HT-29 (cell line): ENCODE results near the gene GFM1. TPM values are rescaled to one million over a fixed set of nuclear protein-coding genes. Genes with fewer than 3 reads are reported as not detected.
"Not testable (repeated sequence)": the region's sequence is repeated elsewhere in the genome, so short reads cannot be mapped to it uniquely, and the experiment has no call there.

Experiments
- DNase-seq: peaks from one replicate; pipeline ENCODE4 v3.0.0-alpha.2; 2015; ENCODE audit warnings: low spot score
- total RNA-seq: library from RNA; depleted of rRNA; stranded (reverse); fragments of >200 nt; shearing (Covaris generic); gene quantifications from 2 replicates; pipeline ENCODE4 v1.2.3, GENCODE V29; 2014

Gene GFM1
- total RNA-seq, 1 experiment from 2014 or later = 28.2 TPM

- DNase-seq = no peak
Measured at GRCh38 chr3:158678687-158679086, 34.4 kb downstream of the GFM1 start.

GRCh38 chr3:158679547-158680000 is 35.2 kb downstream of the GFM1 start:
- DNase-seq = no peak

- DNase-seq = no peak
Measured at GRCh38 chr3:158680861-158681260, 36.5 kb downstream of the GFM1 start.

- no peak for DNase-seq
Measured at GRCh38 chr3:158683230-158683962, 39.1 kb downstream of the GFM1 start.

GRCh38 chr3:158685159-158685558 is 40.8 kb downstream of the GFM1 start:
- no peak for DNase-seq

GRCh38 chr3:158693866-158694456 is 49.6 kb downstream of the GFM1 start:
- not testable (repeated sequence) for DNase-seq

GRCh38 chr3:158696618-158697017 is 52.3 kb downstream of the GFM1 start:
- no peak for DNase-seq

- no peak for DNase-seq
Measured at GRCh38 chr3:158700559-158700958, 56.2 kb downstream of the GFM1 start.

- no peak for DNase-seq
Measured at GRCh38 chr3:158701420-158702065, 57.2 kb downstream of the GFM1 start.

GRCh38 chr3:158702815-158703481 is 58.6 kb downstream of the GFM1 start:
- DNase-seq = no peak

GRCh38 chr3:158703566-158703965 is 59.2 kb downstream of the GFM1 start:
- DNase-seq = no peak

- DNase-seq = no peak
Measured at GRCh38 chr3:158709666-158710083, 65.3 kb downstream of the GFM1 start.

- no peak for DNase-seq
Measured at GRCh38 chr3:158710601-158711000, 66.3 kb downstream of the GFM1 start.

- DNase-seq = no peak
Measured at GRCh38 chr3:158711886-158712285, 67.6 kb downstream of the GFM1 start.

GRCh38 chr3:158712443-158712842 is 68.1 kb downstream of the GFM1 start:
- no peak for DNase-seq

GRCh38 chr3:158713094-158713499 is 68.8 kb downstream of the GFM1 start:
- DNase-seq = no peak

GRCh38 chr3:158717576-158717975 is 73.2 kb downstream of the GFM1 start:
- DNase-seq = no peak

GRCh38 chr3:158718490-158719170 is 74.3 kb downstream of the GFM1 start:
- peak; percentile 16 for DNase-seq

- no peak for DNase-seq
Measured at GRCh38 chr3:158722108-158722507, 77.8 kb downstream of the GFM1 start.

- DNase-seq = no peak
Measured at GRCh38 chr3:158723991-158724390, 79.7 kb downstream of the GFM1 start.

GRCh38 chr3:158725348-158726011 is 81.2 kb downstream of the GFM1 start:
- DNase-seq = peak; percentile 52
